PFSK-1 (cell line): ENCODE results near the gene PSPN.

Experiments used
- FOXP2 ChIP-seq: optimal IDR thresholded peaks from 2 replicates; pipeline ENCODE3; 2011; ENCODE audit warnings: borderline replicate concordance, control low read depth, inconsistent platforms; ENCODE audit not compliant: insufficient read depth; ENCODE audit errors: extremely low read length, extremely low read depth
- POLR2AphosphoS5 ChIP-seq: IDR thresholded peaks from 2 replicates; pipeline ENCODE4 v1.6.1; 2012; ENCODE audit warnings: low read depth, mild to moderate bottlenecking, control low read depth, low read length, moderate library complexity
- SIN3A ChIP-seq: IDR thresholded peaks from 2 replicates; pipeline ENCODE4 v1.6.1; 2012; ENCODE audit warnings: mild to moderate bottlenecking, low read length, moderate library complexity, borderline replicate concordance; ENCODE audit not compliant: insufficient read depth
- TAF1 ChIP-seq: IDR thresholded peaks from 2 replicates; pipeline ENCODE4 v1.6.1; 2012; ENCODE audit warnings: low read length, control low read depth, borderline replicate concordance; ENCODE audit not compliant: insufficient read depth
- TF ChIP-seq, protein P1 (sequence below), 2 experiments: IDR thresholded peaks; 2 replicates each; pipeline versions ENCODE4 v1.6.1 to v1.8.0; 2011 to 2012; ENCODE audit warnings: low read depth in 2 of 2, low read length in 2 of 2, control low read depth in 1 of 2, inconsistent platforms in 1 of 2, mild to moderate bottlenecking in 1 of 2, moderate library complexity in 1 of 2; ENCODE audit not compliant: insufficient read depth in 1 of 2

Gene PSPN

DNA sequence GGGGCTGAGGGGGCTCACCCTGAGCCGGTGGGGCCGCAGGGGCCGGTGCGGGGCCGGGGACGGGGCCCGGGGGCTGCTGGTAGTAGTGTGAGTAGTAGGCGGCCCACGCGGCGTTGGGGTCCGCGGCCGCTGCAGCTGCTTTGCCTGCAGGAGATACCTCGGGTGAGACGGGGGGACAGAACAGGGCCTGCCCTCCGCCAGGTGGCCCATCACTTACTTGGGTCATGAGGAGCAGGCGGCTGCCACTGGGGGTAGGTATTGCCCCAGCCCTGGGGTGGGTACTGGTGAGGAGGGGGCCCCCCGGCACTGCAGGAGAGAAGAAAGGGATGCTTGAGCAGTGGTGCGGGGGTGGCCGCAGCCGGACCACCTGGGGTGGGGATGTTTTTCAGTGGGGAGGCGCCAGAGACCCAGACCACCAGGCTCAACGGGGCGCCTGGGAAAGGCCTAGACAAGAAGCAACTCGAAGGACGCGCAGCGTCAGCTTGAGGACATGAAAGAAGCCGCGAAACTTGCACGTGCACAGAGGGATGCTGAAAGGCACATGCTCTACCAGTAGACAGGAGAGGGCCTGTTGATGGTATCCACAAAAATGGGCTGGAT is 40.0 kb upstream of the PSPN start:
- TF ChIP-seq, protein P1, sequence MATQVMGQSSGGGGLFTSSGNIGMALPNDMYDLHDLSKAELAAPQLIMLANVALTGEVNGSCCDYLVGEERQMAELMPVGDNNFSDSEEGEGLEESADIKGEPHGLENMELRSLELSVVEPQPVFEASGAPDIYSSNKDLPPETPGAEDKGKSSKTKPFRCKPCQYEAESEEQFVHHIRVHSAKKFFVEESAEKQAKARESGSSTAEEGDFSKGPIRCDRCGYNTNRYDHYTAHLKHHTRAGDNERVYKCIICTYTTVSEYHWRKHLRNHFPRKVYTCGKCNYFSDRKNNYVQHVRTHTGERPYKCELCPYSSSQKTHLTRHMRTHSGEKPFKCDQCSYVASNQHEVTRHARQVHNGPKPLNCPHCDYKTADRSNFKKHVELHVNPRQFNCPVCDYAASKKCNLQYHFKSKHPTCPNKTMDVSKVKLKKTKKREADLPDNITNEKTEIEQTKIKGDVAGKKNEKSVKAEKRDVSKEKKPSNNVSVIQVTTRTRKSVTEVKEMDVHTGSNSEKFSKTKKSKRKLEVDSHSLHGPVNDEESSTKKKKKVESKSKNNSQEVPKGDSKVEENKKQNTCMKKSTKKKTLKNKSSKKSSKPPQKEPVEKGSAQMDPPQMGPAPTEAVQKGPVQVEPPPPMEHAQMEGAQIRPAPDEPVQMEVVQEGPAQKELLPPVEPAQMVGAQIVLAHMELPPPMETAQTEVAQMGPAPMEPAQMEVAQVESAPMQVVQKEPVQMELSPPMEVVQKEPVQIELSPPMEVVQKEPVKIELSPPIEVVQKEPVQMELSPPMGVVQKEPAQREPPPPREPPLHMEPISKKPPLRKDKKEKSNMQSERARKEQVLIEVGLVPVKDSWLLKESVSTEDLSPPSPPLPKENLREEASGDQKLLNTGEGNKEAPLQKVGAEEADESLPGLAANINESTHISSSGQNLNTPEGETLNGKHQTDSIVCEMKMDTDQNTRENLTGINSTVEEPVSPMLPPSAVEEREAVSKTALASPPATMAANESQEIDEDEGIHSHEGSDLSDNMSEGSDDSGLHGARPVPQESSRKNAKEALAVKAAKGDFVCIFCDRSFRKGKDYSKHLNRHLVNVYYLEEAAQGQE (IDR thresholded peaks at IDR 0.05; ENCODE audit: insufficient read depth in 1 of 2, low read depth in 2 of 2, low read length in 2 of 2) = no peak
- no peak for TF ChIP-seq POLR2AphosphoS5
- no peak for TF ChIP-seq SIN3A
- TF ChIP-seq TAF1 = no peak
- no peak for TF ChIP-seq FOXP2

DNA sequence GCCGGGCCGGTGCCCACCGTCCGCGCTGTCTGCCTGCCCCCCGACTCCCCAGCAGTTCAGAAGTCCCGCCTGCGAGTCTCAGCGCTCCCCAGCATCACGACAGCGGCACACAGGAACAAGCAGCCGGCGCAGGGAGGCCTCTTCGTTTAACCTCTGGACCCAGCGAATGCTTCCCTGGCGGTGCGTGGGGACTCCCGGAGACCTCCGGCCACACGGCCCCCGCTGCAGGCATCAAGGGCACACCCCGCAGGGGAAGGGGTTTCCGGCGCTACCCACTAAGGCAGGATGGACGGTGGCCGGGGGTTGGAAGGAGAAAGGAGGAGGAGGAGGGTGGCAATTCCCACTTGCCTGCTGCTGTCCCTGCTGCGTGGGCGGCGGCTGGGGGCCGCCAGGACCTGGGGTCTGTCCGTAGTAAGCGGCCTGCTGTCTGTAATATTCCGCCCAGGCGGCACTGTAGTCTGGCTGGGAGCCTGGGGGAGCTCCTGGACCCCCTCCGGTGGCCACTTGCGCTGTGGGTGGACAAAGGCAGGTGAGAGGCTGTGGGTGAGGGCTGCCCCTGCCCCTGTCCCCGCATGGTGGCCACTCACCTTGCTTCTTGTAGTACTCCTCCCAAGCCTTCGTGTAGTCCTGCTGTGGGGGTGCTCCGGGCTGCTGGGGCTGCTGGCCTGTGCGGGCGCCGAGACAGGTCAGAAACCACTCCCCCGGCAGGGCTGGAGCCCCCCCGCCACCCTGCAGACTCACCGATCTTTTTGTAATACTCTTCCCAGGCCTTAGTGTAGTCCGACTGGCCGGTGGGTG is 39.3 kb upstream of the PSPN start:
- TF ChIP-seq, protein P1 (IDR thresholded peaks at IDR 0.05; ENCODE audit: insufficient read depth in 1 of 2, low read depth in 2 of 2, low read length in 2 of 2) = no peak
- TF ChIP-seq POLR2AphosphoS5 (no peak), FOXP2 (no peak), TAF1 (no peak), SIN3A (no peak)

DNA sequence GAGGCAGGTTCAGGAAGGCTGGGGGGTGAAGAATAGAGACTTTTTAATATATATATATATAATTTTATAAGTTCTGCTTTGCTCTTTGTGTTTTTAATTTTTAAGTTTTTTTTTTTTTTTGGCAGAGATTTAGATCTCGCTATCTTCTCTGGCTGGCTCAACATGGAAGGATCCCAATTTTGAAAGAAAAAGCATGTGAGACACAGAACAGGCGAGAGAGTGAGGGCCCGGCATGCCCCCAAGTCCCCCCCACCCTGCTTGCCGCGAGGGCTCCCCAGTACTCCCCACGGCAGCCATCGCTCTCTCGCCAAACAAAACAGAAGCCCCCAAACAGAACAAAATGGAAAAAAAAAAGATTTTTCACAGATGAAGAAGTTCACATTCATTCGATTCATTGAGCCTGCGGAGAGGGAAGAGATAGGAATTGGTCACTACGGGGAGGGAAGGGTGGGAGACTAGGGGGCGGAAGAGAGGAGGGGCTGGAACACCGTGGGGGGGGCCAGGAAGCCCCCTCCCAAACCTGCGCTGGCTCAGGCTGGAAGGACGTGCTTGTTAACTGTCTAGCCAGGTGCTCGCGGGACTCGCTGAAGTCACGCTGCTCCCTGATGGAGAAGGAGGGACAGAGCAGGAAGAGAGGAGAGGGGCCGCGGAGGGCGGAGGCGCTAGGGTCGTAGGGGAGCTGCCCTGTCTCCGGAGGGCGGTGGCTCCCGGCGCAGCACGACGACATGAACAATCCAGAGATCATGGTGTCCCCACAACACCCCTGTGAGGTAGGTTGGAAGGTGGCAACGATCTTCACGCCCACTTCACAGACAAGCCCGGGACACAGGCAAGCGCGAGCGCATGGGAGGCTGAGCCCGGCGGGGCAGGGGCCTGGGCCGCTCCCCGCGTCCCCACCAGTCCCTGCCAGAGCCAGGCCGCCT is 38.2 kb upstream of the PSPN start:
- TF ChIP-seq POLR2AphosphoS5 (no peak), FOXP2 (no peak), SIN3A (no peak), TAF1 (no peak)
- TF ChIP-seq, protein P1 (IDR thresholded peaks at IDR 0.05; ENCODE audit: insufficient read depth in 1 of 2, low read depth in 2 of 2, low read length in 2 of 2) = no peak

DNA sequence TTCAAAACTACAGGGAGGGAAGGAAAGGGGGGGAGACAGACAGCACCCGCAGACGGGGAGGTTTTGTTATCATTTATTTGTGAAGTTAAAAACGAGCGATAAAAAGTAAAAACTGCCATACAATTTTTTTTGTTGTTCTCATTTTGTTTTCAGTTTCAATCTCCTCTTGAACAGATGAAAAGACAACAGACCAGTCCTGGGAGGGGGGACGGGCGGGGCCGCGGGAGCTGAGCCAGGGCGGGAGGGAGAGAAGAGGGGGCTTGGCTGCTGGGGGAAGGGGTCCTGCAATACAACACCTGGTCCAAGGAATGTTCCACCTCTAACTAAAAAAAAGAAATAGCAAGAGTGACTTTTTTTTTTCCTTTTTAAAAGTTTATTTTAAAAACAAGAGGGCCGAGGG is 37.6 kb upstream of the PSPN start:
- no peak for TF ChIP-seq TAF1
- no peak for TF ChIP-seq SIN3A
- TF ChIP-seq, protein P1 (IDR thresholded peaks at IDR 0.05; ENCODE audit: insufficient read depth in 1 of 2, low read depth in 2 of 2, low read length in 2 of 2) = no peak
- no peak for TF ChIP-seq FOXP2
- no peak for TF ChIP-seq POLR2AphosphoS5
